Keratinocyte (primary cell): ENCODE results near the gene PSMC3.

ENCODE experiments used
- EZH2 ChIP-seq: IDR thresholded peaks from one replicate; pipeline ENCODE4 v1.6.1; 2012; ENCODE audit warnings: inconsistent platforms, mild to moderate bottlenecking, low read length, moderate library complexity
- TF ChIP-seq, protein P1 (sequence below), 3 experiments: IDR thresholded peaks in 1 of 3; conservative IDR thresholded peaks in 1 of 3; optimal IDR thresholded peaks in 1 of 3; 2 replicates in 2 of 3; 3 replicates in 1 of 3; pipeline versions ENCODE3 to v1.5.1; 2011; ENCODE audit warnings: low read length in 3 of 3, mild to moderate bottlenecking in 3 of 3, moderate library complexity in 2 of 3, control low read depth in 1 of 3, inconsistent platforms in 1 of 3; ENCODE audit not compliant: insufficient read depth in 2 of 3; ENCODE audit errors: extremely low read depth in 1 of 3

- TF ChIP-seq, protein P1, sequence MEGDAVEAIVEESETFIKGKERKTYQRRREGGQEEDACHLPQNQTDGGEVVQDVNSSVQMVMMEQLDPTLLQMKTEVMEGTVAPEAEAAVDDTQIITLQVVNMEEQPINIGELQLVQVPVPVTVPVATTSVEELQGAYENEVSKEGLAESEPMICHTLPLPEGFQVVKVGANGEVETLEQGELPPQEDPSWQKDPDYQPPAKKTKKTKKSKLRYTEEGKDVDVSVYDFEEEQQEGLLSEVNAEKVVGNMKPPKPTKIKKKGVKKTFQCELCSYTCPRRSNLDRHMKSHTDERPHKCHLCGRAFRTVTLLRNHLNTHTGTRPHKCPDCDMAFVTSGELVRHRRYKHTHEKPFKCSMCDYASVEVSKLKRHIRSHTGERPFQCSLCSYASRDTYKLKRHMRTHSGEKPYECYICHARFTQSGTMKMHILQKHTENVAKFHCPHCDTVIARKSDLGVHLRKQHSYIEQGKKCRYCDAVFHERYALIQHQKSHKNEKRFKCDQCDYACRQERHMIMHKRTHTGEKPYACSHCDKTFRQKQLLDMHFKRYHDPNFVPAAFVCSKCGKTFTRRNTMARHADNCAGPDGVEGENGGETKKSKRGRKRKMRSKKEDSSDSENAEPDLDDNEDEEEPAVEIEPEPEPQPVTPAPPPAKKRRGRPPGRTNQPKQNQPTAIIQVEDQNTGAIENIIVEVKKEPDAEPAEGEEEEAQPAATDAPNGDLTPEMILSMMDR (optimal IDR thresholded peaks at IDR 0.05 in 1 of 3, IDR thresholded peaks at IDR 0.05 in 1 of 3, conservative IDR thresholded peaks at IDR 0.05 in 1 of 3; ENCODE audit: extremely low read depth in 1 of 3, insufficient read depth in 2 of 3, low read length in 3 of 3): no peak
- no peak for TF ChIP-seq EZH2
Observed at GRCh38 chr11:47369676-47370075, 56.6 kb downstream of the PSMC3 start.
